ENCODE data around the gene SPHKAP.
"Not testable (repeated sequence)": the region's sequence is repeated elsewhere in the genome, so short reads cannot be mapped to it uniquely, and the experiment has no call there.

SPHKAP gene

GRCh38 chr2:227942965-227943364 is 238.5 kb downstream of the SPHKAP start:
- no peaks in the 10 kb centered on the region for H3K36me3 ChIP-seq (ENCODE audit: insufficient read depth, low read length)
- H3K27ac ChIP-seq (ENCODE audit: low read depth, low read length), result no peak overlapping the region
- peaks cover 11% of the 10 kb centered on the region; the same call in 1 of the 2 replicates for H3K9me3 ChIP-seq (ENCODE audit: insufficient read depth, low read depth, low read length)
- no peak overlapping the region for H3K9ac ChIP-seq (ENCODE audit: low read depth, low read length)
- H3K4me3 ChIP-seq (ENCODE audit: low read length), result no peak overlapping the region
- H3K27me3 ChIP-seq (ENCODE audit: insufficient read depth, low read length), result no peaks in the 10 kb centered on the region
- no peaks in the 10 kb centered on the region for H3K4me1 ChIP-seq (ENCODE audit: insufficient read depth, low read length)
- 100% methylated on average over 2 of the region's 2 CpGs for WGBS

- H3K9me3 ChIP-seq (ENCODE audit: insufficient read depth, low read depth, low read length), result peaks cover 11% of the 10 kb centered on the region; the same call in 1 of the 2 replicates
- H3K9ac ChIP-seq (ENCODE audit: low read depth, low read length), result no peak overlapping the region
- 90% methylated on average over 2 of the region's 2 CpGs for WGBS
- no peaks in the 10 kb centered on the region for H3K36me3 ChIP-seq (ENCODE audit: insufficient read depth, low read length)
- no peaks in the 10 kb centered on the region for H3K4me1 ChIP-seq (ENCODE audit: insufficient read depth, low read length)
- H3K27me3 ChIP-seq (ENCODE audit: insufficient read depth, low read length), result no peaks in the 10 kb centered on the region
- H3K4me3 ChIP-seq (ENCODE audit: low read length), result no peak overlapping the region
- H3K27ac ChIP-seq (ENCODE audit: low read depth, low read length), result no peak overlapping the region
Observed at GRCh38 chr2:227942021-227942420, 239.5 kb downstream of the SPHKAP start.

GRCh38 chr2:227939271-227940027 is 242.0 kb downstream of the SPHKAP start:
- Histone ChIP-seq H3K9me3 (ENCODE audit: insufficient read depth, low read depth, low read length) (no peaks in the 10 kb centered on the region), H3K27ac (ENCODE audit: low read depth, low read length) (no peak overlapping the region), H3K4me3 (ENCODE audit: low read length) (no peak overlapping the region), H3K27me3 (ENCODE audit: insufficient read depth, low read length) (no peaks in the 10 kb centered on the region), H3K4me1 (ENCODE audit: insufficient read depth, low read length) (no peaks in the 10 kb centered on the region), H3K9ac (ENCODE audit: low read depth, low read length) (no peak overlapping the region), H3K36me3 (ENCODE audit: insufficient read depth, low read length) (no peaks in the 10 kb centered on the region)
- WGBS, result 69% methylated on average over 10 of the region's 11 CpGs

- H3K36me3 ChIP-seq (ENCODE audit: insufficient read depth, low read length); H3K9ac ChIP-seq (ENCODE audit: low read depth, low read length); H3K27me3 ChIP-seq (ENCODE audit: insufficient read depth, low read length); H3K9me3 ChIP-seq (ENCODE audit: insufficient read depth, low read depth, low read length); H3K27ac ChIP-seq (ENCODE audit: low read depth, low read length); H3K4me1 ChIP-seq (ENCODE audit: insufficient read depth, low read length); H3K4me3 ChIP-seq (ENCODE audit: low read length): not testable (repeated sequence)
- 93% methylated on average over 7 of the region's 7 CpGs for WGBS
Observed at GRCh38 chr2:227936249-227936648, 245.2 kb downstream of the SPHKAP start.

- H3K9me3 ChIP-seq (ENCODE audit: insufficient read depth, low read depth, low read length), result no peaks in the 10 kb centered on the region
- 0 out of 2 replicates have a peak, but pooled peaks cover 4% of the 10 kb centered on the region for H3K4me1 ChIP-seq (ENCODE audit: insufficient read depth, low read length)
- H3K27ac ChIP-seq (ENCODE audit: low read depth, low read length), result no peak overlapping the region
- no CpG with 5 or more reads among the region's 1 CpG for WGBS
- H3K4me3 ChIP-seq (ENCODE audit: low read length), result no peak overlapping the region
- H3K27me3 ChIP-seq (ENCODE audit: insufficient read depth, low read length), result no peaks in the 10 kb centered on the region
- H3K9ac ChIP-seq (ENCODE audit: low read depth, low read length), result no peak overlapping the region
- no peaks in the 10 kb centered on the region for H3K36me3 ChIP-seq (ENCODE audit: insufficient read depth, low read length)
Observed at GRCh38 chr2:227933884-227934283, 247.6 kb downstream of the SPHKAP start.

- no peaks in the 10 kb centered on the region for H3K27me3 ChIP-seq (ENCODE audit: insufficient read depth, low read length)
- H3K36me3 ChIP-seq (ENCODE audit: insufficient read depth, low read length), result no peaks in the 10 kb centered on the region
- peaks cover 9% of the 10 kb centered on the region; the same call in 1 of the 2 replicates for H3K9me3 ChIP-seq (ENCODE audit: insufficient read depth, low read depth, low read length)
- H3K4me3 ChIP-seq (ENCODE audit: low read length), result no peak overlapping the region
- H3K9ac ChIP-seq (ENCODE audit: low read depth, low read length), result no peak overlapping the region
- no peak overlapping the region for H3K27ac ChIP-seq (ENCODE audit: low read depth, low read length)
- 0 out of 2 replicates have a peak, but pooled peaks cover 4% of the 10 kb centered on the region for H3K4me1 ChIP-seq (ENCODE audit: insufficient read depth, low read length)
- 82% methylated on average over 2 of the region's 2 CpGs for WGBS
Observed at GRCh38 chr2:227932403-227932802, 249.1 kb downstream of the SPHKAP start.

GRCh38 chr2:227932001-227932400 is 249.5 kb downstream of the SPHKAP start:
- no peaks in the 10 kb centered on the region for H3K27me3 ChIP-seq (ENCODE audit: insufficient read depth, low read length)
- no peak overlapping the region for H3K4me3 ChIP-seq (ENCODE audit: low read length)
- 0 out of 2 replicates have a peak, but pooled peaks cover 4% of the 10 kb centered on the region for H3K4me1 ChIP-seq (ENCODE audit: insufficient read depth, low read length)
- WGBS, result 92% methylated on average over 5 of the region's 6 CpGs
- no peak overlapping the region for H3K9ac ChIP-seq (ENCODE audit: low read depth, low read length)
- peaks cover 10% of the 10 kb centered on the region; the same call in 1 of the 2 replicates for H3K9me3 ChIP-seq (ENCODE audit: insufficient read depth, low read depth, low read length)
- H3K36me3 ChIP-seq (ENCODE audit: insufficient read depth, low read length), result no peaks in the 10 kb centered on the region
- H3K27ac ChIP-seq (ENCODE audit: low read depth, low read length), result no peak overlapping the region

Measured in HUES64 (cell line).